Body of pancreas (tissue), 4 donors: ENCODE results near the gene TAPT1. TPM values are rescaled to one million over a fixed set of nuclear protein-coding genes. Genes with fewer than 3 reads are reported as not detected.

Experiments used
- ATAC-seq: fragments of 150-250 bp; one replicate; pipeline ENCODE4 v1.9.1; 2016
- DNase-seq, 4 donors: peaks; one replicate each; pipeline ENCODE4 v3.0.0-alpha.2; 2019
- H3K27ac ChIP-seq, 4 donors: fragments of 200-600 bp; sonication (generic); 1 replicate in 3 of 4; 2 replicates in 1 of 4; pipeline versions ENCODE4 v1.5.1 to v1.6.1; 2016 to 2019; ENCODE audit warnings: mild to moderate bottlenecking in 1 of 4, mixed read lengths in 1 of 4, moderate library complexity in 1 of 4
- H3K27me3 ChIP-seq, 2 donors: fragments of 200-600 bp; sonication (generic); one replicate each; pipeline ENCODE4 v1.6.0; 2016; ENCODE audit warnings: mild to moderate bottlenecking in 1 of 2
- H3K36me3 ChIP-seq, 2 donors: fragments of 200-600 bp; sonication (generic); replicated peaks in 1 of 2; 2 replicates each; pipeline ENCODE4 v1.5.1; 2016; ENCODE audit warnings: low read depth in 2 of 2; ENCODE audit not compliant: insufficient read depth in 1 of 2
- H3K4me1 ChIP-seq: fragments of 200-600 bp; sonication (generic); one replicate; pipeline ENCODE4 v1.6.0; 2016
- H3K4me3 ChIP-seq, 2 donors: fragments of 200-600 bp; sonication (generic); 1 replicate in 1 of 2; 2 replicates in 1 of 2; pipeline ENCODE4 v1.5.1; 2016 to 2019
- H3K9me3 ChIP-seq, 3 donors: fragments of 200-600 bp; sonication (generic); 1 replicate in 2 of 3; 2 replicates in 1 of 3; pipeline ENCODE4 v1.5.1; 2016
- POLR2A ChIP-seq, 3 donors: fragments of 450-650 bp; IDR thresholded peaks; one replicate each; pipeline ENCODE4 v1.6.1; 2016; ENCODE audit warnings: antibody characterized with exemption in 3 of 3, mild to moderate bottlenecking in 2 of 3
- WGBS, 2 donors: methylation state at CpG; one replicate each; pipeline ENCODE4 v1.1.5; 2017; 5-methylcytosine and 5-hydroxymethylcytosine counted together
- intact Hi-C: fragments of 100-400 bp; cut with DNase I; formaldehyde crosslinking; loops from one replicate; pipeline ENCODE4 v1.15.1; 2023
- small RNA-seq: library from RNA; depleted of rRNA; stranded (forward); fragments of <200 nt; gene quantifications from one replicate; pipeline ENCODE3, GENCODE V24; 2016
- total RNA-seq, 2 donors: library from RNA; depleted of rRNA; stranded (reverse); fragments of >200 nt; gene quantifications; one replicate each; pipeline ENCODE4 v1.1.0, GENCODE V29; 2016
- TF ChIP-seq, protein P1 (sequence below), 7 experiments: fragments of 450-650 bp in 4 of 7; fragments of 200-600 bp in 3 of 7; sonication (generic) in 3 of 7; IDR thresholded peaks; one replicate each; pipeline ENCODE4 v1.5.1; 2016 to 2019; ENCODE audit warnings: antibody characterized with exemption in 7 of 7

Gene TAPT1
- total RNA-seq, 2 donors from 2014 or later, result 26.4 to 30.9 TPM

DNA sequence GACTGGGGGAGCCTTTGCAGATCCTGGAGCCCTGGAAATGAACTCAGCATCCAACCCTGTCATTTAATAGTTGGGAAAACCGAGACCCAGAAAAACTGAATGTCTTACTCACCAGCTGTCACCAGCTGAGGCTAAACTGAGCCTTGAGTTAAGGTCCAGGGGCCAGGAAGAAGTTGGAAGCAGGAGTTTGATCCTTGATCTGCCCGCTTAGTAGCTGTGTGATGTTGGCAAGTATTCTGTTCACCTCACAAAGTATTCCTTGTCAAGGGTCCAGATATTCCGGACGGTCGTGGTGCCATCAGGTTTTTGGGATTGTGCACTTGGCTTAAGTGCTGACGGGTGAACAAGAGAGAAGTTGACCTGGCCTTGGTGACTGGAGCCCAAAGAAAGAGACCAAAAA, 111.7 kb downstream of the TAPT1 start:
- Histone ChIP-seq H3K36me3 (no peaks in the 10 kb centered on the region), H3K27me3 (no peaks in the 10 kb centered on the region), H3K4me3 (no peak overlapping the region), H3K27ac (no peak overlapping the region), H3K4me1 (no peaks in the 10 kb centered on the region), H3K9me3 (no peaks in the 10 kb centered on the region)
- intact Hi-C loops, result no loop called here
- DNase-seq, result no peak
- ATAC-seq, result no peak
- TF ChIP-seq, protein P1, sequence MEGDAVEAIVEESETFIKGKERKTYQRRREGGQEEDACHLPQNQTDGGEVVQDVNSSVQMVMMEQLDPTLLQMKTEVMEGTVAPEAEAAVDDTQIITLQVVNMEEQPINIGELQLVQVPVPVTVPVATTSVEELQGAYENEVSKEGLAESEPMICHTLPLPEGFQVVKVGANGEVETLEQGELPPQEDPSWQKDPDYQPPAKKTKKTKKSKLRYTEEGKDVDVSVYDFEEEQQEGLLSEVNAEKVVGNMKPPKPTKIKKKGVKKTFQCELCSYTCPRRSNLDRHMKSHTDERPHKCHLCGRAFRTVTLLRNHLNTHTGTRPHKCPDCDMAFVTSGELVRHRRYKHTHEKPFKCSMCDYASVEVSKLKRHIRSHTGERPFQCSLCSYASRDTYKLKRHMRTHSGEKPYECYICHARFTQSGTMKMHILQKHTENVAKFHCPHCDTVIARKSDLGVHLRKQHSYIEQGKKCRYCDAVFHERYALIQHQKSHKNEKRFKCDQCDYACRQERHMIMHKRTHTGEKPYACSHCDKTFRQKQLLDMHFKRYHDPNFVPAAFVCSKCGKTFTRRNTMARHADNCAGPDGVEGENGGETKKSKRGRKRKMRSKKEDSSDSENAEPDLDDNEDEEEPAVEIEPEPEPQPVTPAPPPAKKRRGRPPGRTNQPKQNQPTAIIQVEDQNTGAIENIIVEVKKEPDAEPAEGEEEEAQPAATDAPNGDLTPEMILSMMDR (IDR thresholded peaks at IDR 0.05), result no peak
- no peak for TF ChIP-seq POLR2A (IDR thresholded peaks at IDR 0.05)
- 83 to 85% methylated on average over 6 of the region's 6 CpGs for WGBS, 2 donors

DNA sequence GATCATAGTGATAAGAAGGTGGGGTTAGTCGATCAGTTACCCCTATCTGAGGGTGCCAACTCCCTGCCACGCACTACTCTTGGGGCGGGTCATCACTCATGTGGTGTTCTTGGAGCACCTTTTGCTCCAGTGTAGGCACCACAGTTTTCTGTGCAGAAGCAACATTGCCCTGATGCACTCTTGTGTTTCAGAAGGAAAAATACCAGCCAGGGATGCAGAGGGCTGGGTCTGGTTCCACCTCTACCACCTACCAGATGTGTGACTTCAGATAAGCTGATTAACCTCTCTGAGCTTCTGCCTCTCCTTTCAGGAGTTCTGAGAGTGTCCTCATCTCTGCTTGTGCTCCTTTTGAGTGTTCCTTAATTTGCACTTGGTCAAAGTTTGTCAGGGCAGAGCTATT, 112.5 kb downstream of the TAPT1 start:
- no peak overlapping the region for H3K4me3 ChIP-seq
- intact Hi-C loops, result no loop called here
- ATAC-seq (no peak), DNase-seq (no peak)
- no peaks in the 10 kb centered on the region for H3K27me3 ChIP-seq
- no peaks in the 10 kb centered on the region for H3K9me3 ChIP-seq
- no peaks in the 10 kb centered on the region for H3K4me1 ChIP-seq
- no peaks in the 10 kb centered on the region for H3K36me3 ChIP-seq
- 60 to 81% methylated on average over 3 of the region's 3 CpGs for WGBS, 2 donors
- no peak for TF ChIP-seq POLR2A (IDR thresholded peaks at IDR 0.05)
- TF ChIP-seq, protein P1 (IDR thresholded peaks at IDR 0.05), result no peak
- no peak overlapping the region for H3K27ac ChIP-seq

DNA sequence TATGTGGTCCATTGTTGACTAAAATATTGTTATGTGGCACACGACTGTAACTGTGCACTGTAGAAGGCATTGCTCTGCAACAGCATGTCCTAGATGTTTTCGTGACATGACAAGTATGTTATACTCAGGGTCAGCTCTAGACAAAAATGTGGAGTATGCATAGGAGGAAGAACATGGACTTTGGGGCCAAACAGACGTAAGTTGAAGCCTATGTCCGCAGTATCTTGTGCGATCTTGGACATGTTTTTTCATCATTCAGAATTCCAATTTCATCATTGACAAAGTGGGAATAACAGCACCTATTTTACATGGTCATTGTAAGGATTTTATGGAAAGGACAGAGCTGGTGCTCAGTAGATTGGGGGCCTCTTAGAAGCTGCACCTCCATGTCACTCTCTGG, 114.7 kb downstream of the TAPT1 start:
- no peak overlapping the region for H3K27ac ChIP-seq
- TF ChIP-seq POLR2A (IDR thresholded peaks at IDR 0.05), result no peak
- TF ChIP-seq, protein P1 (IDR thresholded peaks at IDR 0.05), result no peak
- DNase-seq, result no peak
- intact Hi-C loops, result no loop called here
- no peaks in the 10 kb centered on the region for H3K4me1 ChIP-seq
- no peak overlapping the region for H3K4me3 ChIP-seq
- no peaks in the 10 kb centered on the region for H3K36me3 ChIP-seq
- no peaks in the 10 kb centered on the region for H3K9me3 ChIP-seq
- no peaks in the 10 kb centered on the region for H3K27me3 ChIP-seq
- WGBS, 2 donors, result 87 to 90% methylated on average over 5 of the region's 5 CpGs
- no peak for ATAC-seq

DNA sequence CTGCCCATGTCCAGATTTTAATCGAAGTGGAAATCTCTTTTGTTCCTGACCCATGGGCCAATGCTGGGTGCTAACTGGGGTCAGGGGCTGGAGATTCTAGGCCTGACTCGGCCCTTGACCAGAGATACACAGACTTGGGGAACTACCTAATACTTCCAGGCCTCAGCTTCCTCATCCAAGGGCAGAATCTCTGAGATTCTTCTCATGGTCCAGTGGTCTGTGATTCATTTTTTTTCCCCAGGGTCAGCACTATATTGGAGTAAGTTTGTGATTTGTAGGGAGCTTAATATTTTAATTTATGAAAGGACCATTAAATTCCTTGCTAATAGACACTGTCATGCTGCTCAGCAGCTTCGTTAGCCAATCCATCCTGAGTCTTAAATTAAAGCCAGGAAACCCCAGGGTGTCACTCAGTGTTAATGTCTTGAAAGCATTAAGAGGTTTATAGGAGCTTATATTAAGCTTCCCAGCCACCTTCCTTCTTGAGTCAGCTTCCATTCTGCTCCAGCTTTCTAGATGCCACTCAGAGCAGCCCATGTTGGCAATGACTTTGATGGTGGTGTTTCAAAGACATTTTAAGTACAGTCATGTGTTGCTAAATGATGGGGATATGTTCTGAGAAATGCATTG, 115.5 kb downstream of the TAPT1 start:
- 60 to 65% methylated on average over 3 of the region's 3 CpGs for WGBS, 2 donors
- DNase-seq (no peak), ATAC-seq (no peak)
- Histone ChIP-seq H3K36me3 (no peaks in the 10 kb centered on the region), H3K27me3 (no peaks in the 10 kb centered on the region), H3K4me1 (no peaks in the 10 kb centered on the region), H3K4me3 (no peak overlapping the region), H3K9me3 (no peaks in the 10 kb centered on the region), H3K27ac (no peak overlapping the region)
- intact Hi-C loops, result no loop called here
- TF ChIP-seq, protein P1 (IDR thresholded peaks at IDR 0.05), result no peak
- TF ChIP-seq POLR2A (IDR thresholded peaks at IDR 0.05), result no peak

Small RNA genes within 50 kb of the gene (small RNA-seq; reads per million reads assigned to genes)
- not detected for gene RPS21P4

Other genes starting within 250 kb of the TAPT1 start
- 10 to 100 TPM; 23.7 to 24.6 TPM for gene PROM1, start 142.4 kb downstream of the TAPT1 start, total RNA-seq